SK-N-SH (cell line): ENCODE results near the gene PDZRN4. TPM values are rescaled to one million over a fixed set of nuclear protein-coding genes. Genes with fewer than 3 reads are reported as not detected.

Source experiments
- CTCF ChIA-PET: fragments of 300-600, 350-600 bp; formaldehyde crosslinking; extraction: SDS; loops from one replicate; lab custom pipeline; 2021; lab: Yijun Ruan, JAX
- POLR2A ChIA-PET: fragments of 350-600 bp; sonication (Branson Sonifier 250); formaldehyde crosslinking; extraction: SDS; loops from one replicate; lab custom pipeline; 2020; ENCODE audit warnings: antibody characterized with exemption, inconsistent platforms; lab: Yijun Ruan, JAX
- DNase-seq: peaks from one replicate; pipeline ENCODE4 v3.0.0; 2012
- H2AFZ ChIP-seq: fragments of 200-600 bp; sonication (generic); 2 replicates; pipeline ENCODE4 v1.8.1; 2016; ENCODE audit warnings: antibody characterized with exemption, mild to moderate bottlenecking, low read depth
- H3F3A ChIP-seq: fragments of 200-600 bp; sonication (generic); replicated peaks from 2 replicates; pipeline ENCODE3; 2016; ENCODE audit warnings: antibody characterized with exemption, mild to moderate bottlenecking; ENCODE audit not compliant: insufficient read depth
- H3K27ac ChIP-seq, 2 experiments: fragments of 200-500 bp in 1 of 2; fragments of 200-600 bp in 1 of 2; sonication (Bioruptor generic) in 1 of 2; sonication (generic), shearing (Covaris generic) in 1 of 2; 2 replicates each; pipeline versions ENCODE4 v1.5.1 to v1.6.1; 2014 to 2016; ENCODE audit warnings: low read depth in 2 of 2, inconsistent platforms in 1 of 2, low read length in 1 of 2, mild to moderate bottlenecking in 1 of 2, mixed read lengths in 1 of 2
- H3K27me3 ChIP-seq: fragments of 200-600 bp; sonication (generic), shearing (Covaris generic); 2 replicates; pipeline ENCODE4 v1.6.1; 2016; ENCODE audit warnings: mixed run types; ENCODE audit not compliant: insufficient read depth
- H3K36me3 ChIP-seq, 2 experiments: fragments of 200-500 bp in 1 of 2; fragments of 200-600 bp in 1 of 2; sonication (Bioruptor generic) in 1 of 2; sonication (generic) in 1 of 2; replicated peaks in 1 of 2; 2 replicates each; pipeline versions ENCODE3 to v1.5.1; 2014 to 2016; ENCODE audit warnings: low read length in 1 of 2, mild to moderate bottlenecking in 1 of 2; ENCODE audit not compliant: insufficient read depth in 2 of 2, control insufficient read depth in 1 of 2
- H3K4me1 ChIP-seq, 2 experiments: fragments of 200-500 bp in 1 of 2; fragments of 200-600 bp in 1 of 2; sonication (Bioruptor generic) in 1 of 2; sonication (generic), shearing (Covaris generic) in 1 of 2; 2 replicates each; pipeline versions ENCODE4 v1.5.1 to v1.6.1; 2014 to 2016; ENCODE audit warnings: low read depth in 1 of 2, low read length in 1 of 2, mixed run types in 1 of 2; ENCODE audit not compliant: insufficient read depth in 2 of 2, control insufficient read depth in 1 of 2
- H3K4me2 ChIP-seq: fragments of 200-600 bp; sonication (generic), shearing (Covaris generic); 2 replicates; pipeline ENCODE4 v1.6.1; 2017; ENCODE audit warnings: mixed run types
- H3K4me3 ChIP-seq, 2 experiments: fragments of 200-500 bp in 1 of 2; fragments of 200-600 bp in 1 of 2; sonication (Bioruptor generic) in 1 of 2; sonication (generic), shearing (Covaris generic) in 1 of 2; 2 replicates each; pipeline versions ENCODE4 v1.5.1 to v1.8.1; 2014 to 2016; ENCODE audit warnings: low read depth in 2 of 2, inconsistent platforms in 1 of 2, low read length in 1 of 2, mild to moderate bottlenecking in 1 of 2, mixed read lengths in 1 of 2, moderate library complexity in 1 of 2
- H3K79me2 ChIP-seq: fragments of 200-600 bp; sonication (generic); 2 replicates; pipeline ENCODE4 v1.8.1; 2017; ENCODE audit warnings: mild to moderate bottlenecking; ENCODE audit not compliant: insufficient read depth
- H3K9ac ChIP-seq: fragments of 200-600 bp; sonication (generic); 2 replicates; pipeline ENCODE4 v1.6.1; 2017; ENCODE audit warnings: mixed run types
- H3K9me2 ChIP-seq: fragments of 200-600 bp; sonication (generic); 2 replicates; pipeline ENCODE4 v1.6.1; 2017; ENCODE audit warnings: mixed run types
- H3K9me3 ChIP-seq: fragments of 200-600 bp; sonication (generic); 2 replicates; pipeline ENCODE4 v1.6.1; 2017; ENCODE audit warnings: mixed run types, mild to moderate bottlenecking, moderate library complexity
- H4K20me1 ChIP-seq: fragments of 200-600 bp; sonication (generic); 2 replicates; pipeline ENCODE4 v1.6.1; 2017; ENCODE audit warnings: mild to moderate bottlenecking, mixed run types; ENCODE audit not compliant: insufficient read depth
- CHD2 ChIP-seq: fragments of 150-350 bp; IDR thresholded peaks from 2 replicates; pipeline ENCODE4 v1.6.1; 2018; ENCODE audit warnings: low read length; ENCODE audit not compliant: partially characterized antibody
- EP300 ChIP-seq, 2 experiments: IDR thresholded peaks; 2 replicates each; pipeline versions ENCODE4 v1.4.0 to v1.6.1; 2012; ENCODE audit warnings: borderline replicate concordance in 1 of 2, low read depth in 1 of 2, low read length in 1 of 2
- FOSL2 ChIP-seq: IDR thresholded peaks from 2 replicates; pipeline ENCODE4 v1.4.0; 2012; ENCODE audit warnings: low read depth, mild to moderate bottlenecking, moderate library complexity, borderline replicate concordance
- FOXM1 ChIP-seq: IDR thresholded peaks from 2 replicates; pipeline ENCODE4 v1.4.0; 2012; ENCODE audit warnings: low read depth, mild to moderate bottlenecking
- GABPA ChIP-seq: IDR thresholded peaks from 2 replicates; pipeline ENCODE4 v1.4.0; 2012; ENCODE audit warnings: low read depth, mild to moderate bottlenecking
- IRF3 ChIP-seq: fragments of 150-350 bp; IDR thresholded peaks from 2 replicates; pipeline ENCODE4 v1.6.1; 2016; ENCODE audit warnings: mild to moderate bottlenecking, low read depth, low read length
- JUND ChIP-seq: IDR thresholded peaks from 2 replicates; pipeline ENCODE4 v1.4.0; 2012
- MXI1 ChIP-seq: IDR thresholded peaks from 2 replicates; pipeline ENCODE4 v1.6.1; 2012; ENCODE audit warnings: mild to moderate bottlenecking, low read depth, low read length, improper control_type of control experiment
- NFIC ChIP-seq: IDR thresholded peaks from 2 replicates; pipeline ENCODE4 v1.4.0; 2012; ENCODE audit warnings: borderline replicate concordance
- RAD21 ChIP-seq: IDR thresholded peaks from 2 replicates; pipeline ENCODE4 v1.6.1; 2012; ENCODE audit warnings: mild to moderate bottlenecking, low read length
- RCOR1 ChIP-seq: fragments of 150-350 bp; IDR thresholded peaks from 2 replicates; pipeline ENCODE4 v1.6.1; 2017; ENCODE audit warnings: antibody characterized with exemption, low read length
- RXRA ChIP-seq: IDR thresholded peaks from 2 replicates; pipeline ENCODE4 v1.4.0; 2012; ENCODE audit warnings: low read depth, mild to moderate bottlenecking, borderline replicate concordance
- SIN3A ChIP-seq: IDR thresholded peaks from 2 replicates; pipeline ENCODE4 v1.6.1; 2012; ENCODE audit warnings: low read depth, mild to moderate bottlenecking, low read length, moderate library complexity, borderline replicate concordance
- TAF1 ChIP-seq: IDR thresholded peaks from 2 replicates; pipeline ENCODE4 v1.6.1; 2012; ENCODE audit warnings: low read depth, mild to moderate bottlenecking, low read length, moderate library complexity, borderline replicate concordance
- TEAD4 ChIP-seq: IDR thresholded peaks from 2 replicates; pipeline ENCODE4 v1.4.0; 2012; ENCODE audit warnings: mild to moderate bottlenecking, borderline replicate concordance; ENCODE audit not compliant: insufficient read depth
- ZBTB33 ChIP-seq: IDR thresholded peaks from 2 replicates; pipeline ENCODE4 v1.4.0; 2012; ENCODE audit warnings: low read depth, borderline replicate concordance
- WGBS: methylation state at CpG from one replicate; pipeline ENCODE4 v1.1.6; 2017; ENCODE audit warnings: low lambda C conversion rate; 5-methylcytosine and 5-hydroxymethylcytosine counted together
- polyA plus RNA-seq, 3 experiments: library from polyadenylated mRNA; depleted of rRNA; stranded (reverse); fragments of >200 nt; gene quantifications; 2 replicates each; pipeline ENCODE4 v1.2.3, GENCODE V29; 2012
- TF ChIP-seq, protein P1 (sequence below): fragments of 150-350 bp; IDR thresholded peaks from 2 replicates; pipeline ENCODE4 v1.6.1; 2017; ENCODE audit warnings: antibody characterized with exemption, low read length, low read depth, borderline replicate concordance
- TF ChIP-seq, protein P2 (sequence below): IDR thresholded peaks from 2 replicates; pipeline ENCODE4; 2012
- TF ChIP-seq, protein P3 (sequence below): fragments of 200-600 bp; sonication (generic); IDR thresholded peaks from 2 replicates; pipeline ENCODE4 v1.6.1; 2017; ENCODE audit warnings: antibody characterized with exemption, mild to moderate bottlenecking, moderate library complexity
- TF ChIP-seq, protein P4 (sequence below): IDR thresholded peaks from 2 replicates; pipeline ENCODE4 v1.4.0; 2012; ENCODE audit warnings: low read depth, borderline replicate concordance

Gene PDZRN4
- polyA plus RNA-seq, 1 of the 3 experiments (the other 2 are of a cell fraction): 0.02 TPM

- no peaks in the 10 kb centered on the region for H3K9me3 ChIP-seq
- H3K9ac ChIP-seq: no peak overlapping the region
- ChIA-PET POLR2A (no interaction called here), CTCF (no interaction called here)
- H3K4me3 ChIP-seq: no peak overlapping the region
- H3K27ac ChIP-seq: no peak overlapping the region
- H3K36me3 ChIP-seq: no peaks in the 10 kb centered on the region
- no CpG with 5 or more reads among the region's 1 CpG for WGBS
- no peaks in the 10 kb centered on the region for H3K79me2 ChIP-seq
- no peaks in the 10 kb centered on the region for H4K20me1 ChIP-seq
- H3F3A ChIP-seq: no peaks in the 10 kb centered on the region
- H3K9me2 ChIP-seq: no peaks in the 10 kb centered on the region
- no peak overlapping the region for H2AFZ ChIP-seq
- H3K27me3 ChIP-seq: no peaks in the 10 kb centered on the region
- TF ChIP-seq, protein P1, sequence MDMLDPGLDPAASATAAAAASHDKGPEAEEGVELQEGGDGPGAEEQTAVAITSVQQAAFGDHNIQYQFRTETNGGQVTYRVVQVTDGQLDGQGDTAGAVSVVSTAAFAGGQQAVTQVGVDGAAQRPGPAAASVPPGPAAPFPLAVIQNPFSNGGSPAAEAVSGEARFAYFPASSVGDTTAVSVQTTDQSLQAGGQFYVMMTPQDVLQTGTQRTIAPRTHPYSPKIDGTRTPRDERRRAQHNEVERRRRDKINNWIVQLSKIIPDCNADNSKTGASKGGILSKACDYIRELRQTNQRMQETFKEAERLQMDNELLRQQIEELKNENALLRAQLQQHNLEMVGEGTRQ: no peak
- TF ChIP-seq NFIC (no peak), RCOR1 (no peak), TEAD4 (no peak), JUND (no peak), FOSL2 (no peak), RXRA (no peak), CHD2 (no peak), RAD21 (no peak), GABPA (no peak), SIN3A (no peak), EP300 (IDR thresholded peaks at IDR 0.05; ENCODE audit: borderline replicate concordance in 1 of 2, low read depth in 1 of 2, low read length in 1 of 2) (no peak), MXI1 (no peak), TAF1 (no peak), ZBTB33 (no peak), FOXM1 (no peak), IRF3 (no peak)
- TF ChIP-seq, protein P2, sequence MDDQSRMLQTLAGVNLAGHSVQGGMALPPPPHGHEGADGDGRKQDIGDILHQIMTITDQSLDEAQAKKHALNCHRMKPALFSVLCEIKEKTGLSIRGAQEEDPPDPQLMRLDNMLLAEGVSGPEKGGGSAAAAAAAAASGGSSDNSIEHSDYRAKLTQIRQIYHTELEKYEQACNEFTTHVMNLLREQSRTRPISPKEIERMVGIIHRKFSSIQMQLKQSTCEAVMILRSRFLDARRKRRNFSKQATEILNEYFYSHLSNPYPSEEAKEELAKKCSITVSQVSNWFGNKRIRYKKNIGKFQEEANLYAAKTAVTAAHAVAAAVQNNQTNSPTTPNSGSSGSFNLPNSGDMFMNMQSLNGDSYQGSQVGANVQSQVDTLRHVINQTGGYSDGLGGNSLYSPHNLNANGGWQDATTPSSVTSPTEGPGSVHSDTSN: no peak
- TF ChIP-seq, protein P3, sequence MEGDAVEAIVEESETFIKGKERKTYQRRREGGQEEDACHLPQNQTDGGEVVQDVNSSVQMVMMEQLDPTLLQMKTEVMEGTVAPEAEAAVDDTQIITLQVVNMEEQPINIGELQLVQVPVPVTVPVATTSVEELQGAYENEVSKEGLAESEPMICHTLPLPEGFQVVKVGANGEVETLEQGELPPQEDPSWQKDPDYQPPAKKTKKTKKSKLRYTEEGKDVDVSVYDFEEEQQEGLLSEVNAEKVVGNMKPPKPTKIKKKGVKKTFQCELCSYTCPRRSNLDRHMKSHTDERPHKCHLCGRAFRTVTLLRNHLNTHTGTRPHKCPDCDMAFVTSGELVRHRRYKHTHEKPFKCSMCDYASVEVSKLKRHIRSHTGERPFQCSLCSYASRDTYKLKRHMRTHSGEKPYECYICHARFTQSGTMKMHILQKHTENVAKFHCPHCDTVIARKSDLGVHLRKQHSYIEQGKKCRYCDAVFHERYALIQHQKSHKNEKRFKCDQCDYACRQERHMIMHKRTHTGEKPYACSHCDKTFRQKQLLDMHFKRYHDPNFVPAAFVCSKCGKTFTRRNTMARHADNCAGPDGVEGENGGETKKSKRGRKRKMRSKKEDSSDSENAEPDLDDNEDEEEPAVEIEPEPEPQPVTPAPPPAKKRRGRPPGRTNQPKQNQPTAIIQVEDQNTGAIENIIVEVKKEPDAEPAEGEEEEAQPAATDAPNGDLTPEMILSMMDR: no peak
- TF ChIP-seq, protein P4, sequence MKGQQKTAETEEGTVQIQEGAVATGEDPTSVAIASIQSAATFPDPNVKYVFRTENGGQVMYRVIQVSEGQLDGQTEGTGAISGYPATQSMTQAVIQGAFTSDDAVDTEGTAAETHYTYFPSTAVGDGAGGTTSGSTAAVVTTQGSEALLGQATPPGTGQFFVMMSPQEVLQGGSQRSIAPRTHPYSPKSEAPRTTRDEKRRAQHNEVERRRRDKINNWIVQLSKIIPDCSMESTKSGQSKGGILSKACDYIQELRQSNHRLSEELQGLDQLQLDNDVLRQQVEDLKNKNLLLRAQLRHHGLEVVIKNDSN: no peak
- DNase-seq: no peak
- H3K4me2 ChIP-seq: no peak overlapping the region
- H3K4me1 ChIP-seq: no peaks in the 10 kb centered on the region; a peak in 1 of 4 replicates
Observed at GRCh38 chr12:41142376-41142775, 45.7 kb upstream of the PDZRN4 start.
